GM12872 (cell line): ENCODE results near the gene CDH4.

Experiments used
- TF ChIP-seq, protein P1 (sequence below): IDR thresholded peaks from 3 replicates; pipeline ENCODE4 v1.5.1; 2011; ENCODE audit warnings: low read depth, mild to moderate bottlenecking, low read length, moderate library complexity; ENCODE audit not compliant: insufficient read depth

CDH4 gene

DNA sequence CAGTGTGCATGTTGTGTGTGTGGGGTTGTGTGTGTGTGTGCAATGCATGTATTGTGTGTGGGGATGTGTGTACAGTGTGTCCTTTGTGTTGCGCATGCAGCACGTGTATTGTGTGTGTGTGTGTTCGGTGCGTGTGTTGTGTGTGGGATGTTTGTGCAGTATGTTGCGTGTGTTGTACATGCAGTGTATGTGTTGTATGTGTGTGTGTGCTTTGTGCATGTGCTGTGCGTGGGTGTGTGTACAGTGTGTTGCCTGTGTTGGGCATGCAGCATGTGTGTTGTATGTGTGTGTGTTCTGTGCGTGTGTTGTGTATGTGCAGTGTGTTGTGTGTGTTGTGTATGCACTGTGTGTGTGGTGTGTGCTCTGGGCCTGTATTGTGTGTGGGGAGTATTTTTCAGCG, 52.7 kb downstream of the CDH4 start:
- TF ChIP-seq, protein P1, sequence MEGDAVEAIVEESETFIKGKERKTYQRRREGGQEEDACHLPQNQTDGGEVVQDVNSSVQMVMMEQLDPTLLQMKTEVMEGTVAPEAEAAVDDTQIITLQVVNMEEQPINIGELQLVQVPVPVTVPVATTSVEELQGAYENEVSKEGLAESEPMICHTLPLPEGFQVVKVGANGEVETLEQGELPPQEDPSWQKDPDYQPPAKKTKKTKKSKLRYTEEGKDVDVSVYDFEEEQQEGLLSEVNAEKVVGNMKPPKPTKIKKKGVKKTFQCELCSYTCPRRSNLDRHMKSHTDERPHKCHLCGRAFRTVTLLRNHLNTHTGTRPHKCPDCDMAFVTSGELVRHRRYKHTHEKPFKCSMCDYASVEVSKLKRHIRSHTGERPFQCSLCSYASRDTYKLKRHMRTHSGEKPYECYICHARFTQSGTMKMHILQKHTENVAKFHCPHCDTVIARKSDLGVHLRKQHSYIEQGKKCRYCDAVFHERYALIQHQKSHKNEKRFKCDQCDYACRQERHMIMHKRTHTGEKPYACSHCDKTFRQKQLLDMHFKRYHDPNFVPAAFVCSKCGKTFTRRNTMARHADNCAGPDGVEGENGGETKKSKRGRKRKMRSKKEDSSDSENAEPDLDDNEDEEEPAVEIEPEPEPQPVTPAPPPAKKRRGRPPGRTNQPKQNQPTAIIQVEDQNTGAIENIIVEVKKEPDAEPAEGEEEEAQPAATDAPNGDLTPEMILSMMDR, result no peak

DNA sequence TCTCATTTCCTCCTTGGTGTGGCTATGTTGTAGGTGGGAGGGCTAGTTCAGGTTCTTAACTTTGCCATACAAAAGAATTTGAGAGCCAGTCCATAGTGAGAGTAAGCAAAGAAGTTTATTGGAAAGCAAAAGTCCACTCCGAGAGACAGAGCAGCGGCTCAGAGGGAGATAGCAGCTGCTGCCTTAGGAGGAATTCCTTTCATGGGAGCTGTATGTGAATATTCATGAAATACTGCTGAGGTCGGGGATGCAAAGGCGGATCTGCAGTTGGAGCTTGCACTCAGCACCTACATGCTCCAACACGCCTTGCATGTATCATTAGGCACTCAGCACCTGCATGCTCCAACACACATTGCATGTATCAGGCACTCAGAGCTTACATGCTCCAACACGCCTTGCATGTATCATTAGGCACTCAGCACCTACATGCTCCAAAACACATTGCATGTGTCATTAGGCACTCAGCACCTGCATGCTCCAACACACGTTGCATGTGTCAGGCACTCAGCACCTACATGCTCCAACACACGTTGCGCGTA, 54.9 kb downstream of the CDH4 start:
- TF ChIP-seq, protein P1, result no peak

DNA sequence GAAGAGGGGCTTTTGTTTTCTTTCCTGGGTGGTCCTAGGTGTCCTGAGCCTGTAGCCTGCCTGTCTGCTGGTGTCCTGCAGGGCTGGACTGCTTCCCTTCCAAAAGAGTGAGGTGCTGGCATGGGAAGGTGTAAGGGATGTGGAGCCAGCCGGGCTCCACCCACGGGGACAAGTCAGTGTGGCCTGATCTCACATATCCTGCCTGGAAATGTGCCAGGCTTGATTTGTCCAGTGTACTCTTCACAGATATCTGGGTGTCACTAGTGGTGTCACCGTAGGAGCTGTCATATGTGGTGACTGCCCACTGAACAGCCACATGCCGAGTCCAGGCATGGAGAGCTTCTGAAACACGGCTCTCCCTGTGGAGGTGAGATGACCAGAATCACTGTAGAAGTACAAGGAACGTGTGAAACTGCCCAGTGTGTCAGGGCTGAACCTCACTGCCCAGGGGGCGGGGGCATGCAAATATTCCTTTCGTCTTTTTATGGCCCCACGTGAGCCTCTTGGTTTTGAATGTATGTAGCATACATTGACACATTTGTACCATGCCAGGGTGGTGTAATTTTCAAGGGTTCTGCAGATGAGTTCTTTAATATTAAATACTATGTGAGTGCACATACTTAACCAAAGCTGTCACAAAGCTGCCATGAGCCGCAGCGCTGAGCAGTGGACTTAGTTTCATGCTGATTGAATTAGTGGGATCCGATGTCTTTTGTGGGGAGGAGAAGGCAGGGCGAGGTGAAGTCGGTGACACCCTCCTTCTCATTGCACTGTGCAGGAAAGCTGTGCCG, 55.8 kb downstream of the CDH4 start:
- TF ChIP-seq, protein P1, result no peak

DNA sequence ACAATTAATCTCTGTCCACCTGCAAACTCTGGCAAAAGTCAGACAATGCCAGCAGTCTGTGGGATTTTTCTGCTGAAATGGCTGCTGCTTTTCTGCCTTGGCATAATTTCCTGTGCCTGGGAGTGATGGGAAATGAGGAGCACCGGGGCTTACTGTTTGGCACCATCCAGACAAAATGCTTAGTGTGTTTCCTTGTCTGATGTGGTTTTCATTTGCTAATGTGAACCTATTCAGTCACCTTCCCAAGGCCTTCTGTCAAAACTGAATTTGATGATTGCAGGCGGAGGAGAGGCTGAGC, 56.4 kb downstream of the CDH4 start:
- TF ChIP-seq, protein P1, result no peak

DNA sequence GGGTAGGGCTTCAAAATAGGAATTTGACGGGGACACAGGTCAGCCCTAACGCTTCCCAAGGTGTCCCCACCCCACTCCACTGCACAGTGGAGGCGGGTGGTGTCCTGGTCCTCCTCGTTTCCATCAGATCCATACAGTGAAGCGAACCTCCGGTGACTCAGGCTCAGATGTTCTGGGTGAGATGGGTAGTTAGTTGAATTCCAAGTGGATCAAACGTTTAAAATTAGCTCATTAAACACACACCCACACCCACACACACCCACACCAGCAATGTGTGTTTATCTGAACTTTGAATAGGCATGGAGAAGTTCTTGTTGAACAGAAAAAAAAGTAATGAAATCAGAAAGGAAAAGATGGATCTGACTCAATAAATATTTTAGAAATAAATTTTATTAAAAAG, 58.9 kb downstream of the CDH4 start:
- TF ChIP-seq, protein P1, result no peak

DNA sequence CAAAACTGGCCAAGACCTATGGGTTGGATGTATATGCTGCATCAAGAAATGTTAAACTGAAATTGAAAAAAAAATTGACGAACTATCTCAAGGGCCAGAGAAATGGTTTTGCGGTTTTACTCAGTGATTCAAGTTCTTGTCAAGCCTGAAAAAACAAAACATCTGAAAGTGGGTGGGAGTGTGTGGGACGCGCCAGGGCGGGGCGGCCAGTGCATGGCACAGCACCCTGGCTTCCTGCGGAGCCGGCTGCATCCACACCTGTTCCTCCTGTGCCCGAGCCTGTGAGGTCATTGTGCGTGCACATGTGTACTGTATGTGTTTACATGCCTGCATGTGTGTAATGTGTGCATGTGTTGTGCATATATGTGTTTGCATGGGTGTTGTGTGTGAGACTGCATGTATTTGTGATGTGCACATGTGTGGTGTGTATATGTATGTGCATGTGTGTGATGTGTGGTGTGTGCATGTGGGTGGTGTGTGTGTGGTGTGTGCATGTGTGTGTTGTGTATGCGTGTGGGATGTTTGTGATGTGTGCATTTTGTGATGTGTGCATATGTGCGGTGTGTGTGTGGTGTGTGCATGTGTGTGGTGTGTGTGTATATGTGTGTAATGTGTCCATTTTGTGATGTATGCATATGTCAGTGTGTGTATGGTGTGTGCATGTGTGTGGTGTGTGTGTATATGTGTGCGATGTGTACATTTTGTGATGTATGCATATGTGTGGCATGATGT, 59.8 kb downstream of the CDH4 start:
- TF ChIP-seq, protein P1, result no peak

DNA sequence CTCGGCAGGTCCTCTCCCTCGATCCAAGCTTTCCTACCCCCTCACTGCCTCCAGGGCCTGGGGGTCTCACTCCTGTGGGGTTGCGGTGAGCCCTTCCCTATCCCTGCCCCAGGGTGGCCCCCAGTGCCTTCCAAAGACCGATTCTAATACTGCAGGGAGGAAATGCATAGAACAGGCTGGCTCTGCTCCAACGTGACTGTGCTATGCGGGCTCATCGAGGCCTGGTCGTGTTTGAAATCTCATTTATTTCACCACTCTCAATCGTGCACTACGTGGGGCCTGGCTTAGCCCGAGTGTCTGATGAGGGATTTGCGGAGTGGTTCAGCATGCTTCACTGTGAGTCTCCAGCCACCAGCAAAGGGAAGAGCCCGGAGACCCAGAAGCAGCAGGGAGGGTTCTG, 60.9 kb downstream of the CDH4 start:
- TF ChIP-seq, protein P1, result no peak
